Measurements from ENCODE around the gene PDLIM5.

The PDLIM5 gene

GRCh38 chr4:94578195-94578594, 126.5 kb downstream of the PDLIM5 start:
- H3K27ac ChIP-seq: no peak overlapping the region
- no peak for DNase-seq (ENCODE audit: low spot score)
- ChIA-PET POLR2A (ENCODE audit: low non-redundant PET) (no interaction called here), CTCF (interaction anchor here (0.6 to 0.8 kb wide), 2 partner anchors 445 to 517 kb away, joined by 3 read pairs; no protein-coding TSS in a partner anchor)
- TF ChIP-seq CTCF (conservative IDR thresholded peaks at IDR 0.05; ENCODE audit: low read depth): no peak

GRCh38 chr4:94581766-94582165, 130.0 kb downstream of the PDLIM5 start:
- CTCF ChIA-PET: no interaction called here
- no peak for DNase-seq (ENCODE audit: low spot score)
- POLR2A ChIA-PET (ENCODE audit: low non-redundant PET): no interaction called here
- H3K27ac ChIP-seq: no peak overlapping the region
- no peak for TF ChIP-seq CTCF (conservative IDR thresholded peaks at IDR 0.05; ENCODE audit: low read depth)

- CTCF ChIA-PET: no interaction called here
- TF ChIP-seq CTCF (conservative IDR thresholded peaks at IDR 0.05; ENCODE audit: low read depth): no peak
- POLR2A ChIA-PET (ENCODE audit: low non-redundant PET): no interaction called here
- DNase-seq (ENCODE audit: low spot score): no peak
- H3K27ac ChIP-seq: no peak overlapping the region
These were observed 130.8 kb downstream of the PDLIM5 start for GRCh38 chr4:94582517-94582916.

- CTCF ChIA-PET: no interaction called here
- no peak for DNase-seq (ENCODE audit: low spot score)
- POLR2A ChIA-PET (ENCODE audit: low non-redundant PET): no interaction called here
- H3K27ac ChIP-seq: no peak overlapping the region
- no peak for TF ChIP-seq CTCF (conservative IDR thresholded peaks at IDR 0.05; ENCODE audit: low read depth)
These were observed 132.3 kb downstream of the PDLIM5 start for GRCh38 chr4:94583914-94584641.

GRCh38 chr4:94588896-94589693, 137.4 kb downstream of the PDLIM5 start:
- DNase-seq (ENCODE audit: low spot score): no peak
- no peak for TF ChIP-seq CTCF (conservative IDR thresholded peaks at IDR 0.05; ENCODE audit: low read depth)
- H3K27ac ChIP-seq: no peak overlapping the region
- CTCF ChIA-PET: no interaction called here
- POLR2A ChIA-PET (ENCODE audit: low non-redundant PET): no interaction called here

GRCh38 chr4:94590493-94590892, 138.8 kb downstream of the PDLIM5 start:
- TF ChIP-seq CTCF (conservative IDR thresholded peaks at IDR 0.05; ENCODE audit: low read depth): no peak
- no peak overlapping the region for H3K27ac ChIP-seq
- no peak for DNase-seq (ENCODE audit: low spot score)
- ChIA-PET CTCF (no interaction called here), POLR2A (ENCODE audit: low non-redundant PET) (no interaction called here)
